ENCODE measurements around the gene CIAO2A.
A peak's percentile ranks its signal among the peaks of the same experiment; 100 is the strongest.
"Not testable (repeated sequence)": the region's sequence is repeated elsewhere in the genome, so short reads cannot be mapped to it uniquely, and the experiment has no call there.

Gene CIAO2A

DNA sequence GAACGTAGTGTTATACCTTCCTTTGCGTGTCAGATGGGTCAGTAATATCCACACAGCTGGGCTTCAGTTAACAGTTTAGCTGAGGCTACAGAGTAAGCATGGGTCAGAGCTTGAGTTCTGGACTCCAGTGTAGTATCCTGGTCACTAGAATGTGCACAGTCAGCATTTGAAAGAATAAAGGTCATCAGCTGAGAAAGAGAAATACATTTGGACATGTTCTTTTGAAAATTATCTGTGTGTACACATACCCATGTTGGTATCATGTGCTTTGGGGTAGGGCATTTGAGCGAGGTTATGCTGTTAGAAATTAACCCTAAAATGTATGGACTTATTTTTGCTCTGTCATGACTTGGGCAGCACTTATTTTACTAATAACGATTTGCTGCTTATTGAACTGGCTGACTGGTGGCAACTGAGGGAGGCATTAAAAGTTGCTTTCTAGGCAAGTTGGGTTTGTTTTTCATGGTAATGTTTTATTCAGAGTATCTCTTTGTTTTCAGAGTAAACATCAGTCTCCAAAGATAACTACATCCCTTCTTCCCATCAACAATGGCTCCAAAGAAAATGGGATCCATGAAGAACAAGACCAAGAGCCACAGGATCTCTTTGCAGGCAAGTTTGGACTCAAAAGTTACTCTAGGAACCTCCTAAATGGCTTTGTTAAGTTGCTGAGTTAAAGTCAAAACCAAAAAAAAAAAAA is 18.6 kb upstream of the CIAO2A start:
- no peak for DNase-seq (ENCODE audit: low spot score)

GRCh38 chr15:64111679-64112050 is 18.0 kb upstream of the CIAO2A start:
- no peak for DNase-seq (ENCODE audit: low spot score)

DNA sequence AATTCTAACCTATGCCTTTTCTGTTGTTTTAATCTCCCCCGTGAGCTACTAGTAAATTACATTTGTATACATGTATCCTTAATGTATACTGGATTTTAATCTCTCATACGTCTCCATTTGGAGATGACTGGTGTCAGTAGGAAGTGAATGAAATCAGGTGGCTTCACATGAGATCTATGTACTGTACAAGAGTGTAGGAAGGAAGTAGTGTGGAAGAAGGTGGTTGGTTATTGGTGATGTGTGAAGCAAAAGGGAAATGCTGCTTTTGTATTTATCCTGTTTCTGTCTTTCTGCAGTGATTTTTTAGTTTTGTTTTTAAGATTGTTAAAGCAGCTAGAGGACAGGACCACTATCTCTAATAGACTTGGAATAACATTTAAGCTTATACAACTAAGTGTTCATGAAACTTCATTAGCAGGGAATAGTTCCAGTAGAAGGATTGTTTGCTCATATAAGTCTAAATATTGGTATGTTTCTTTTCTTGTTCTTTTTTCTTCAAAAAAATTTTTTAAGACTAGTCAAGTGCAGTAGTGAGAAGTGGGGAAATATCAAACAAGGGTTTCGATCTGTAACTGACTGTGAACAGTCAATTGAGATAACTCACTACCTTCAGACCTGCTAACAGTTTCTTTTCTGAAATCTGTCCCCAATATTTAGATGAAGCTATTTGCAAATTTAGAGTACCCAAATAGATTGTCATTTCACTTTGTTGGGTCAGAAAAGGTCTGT is 17.5 kb upstream of the CIAO2A start:
- no peak for DNase-seq (ENCODE audit: low spot score)

GRCh38 chr15:64110108-64110701 is 16.6 kb upstream of the CIAO2A start:
- not testable (repeated sequence) for DNase-seq (ENCODE audit: low spot score)

GRCh38 chr15:64107337-64107736 is 13.7 kb upstream of the CIAO2A start:
- no peak for DNase-seq (ENCODE audit: low spot score)

GRCh38 chr15:64105113-64105704 is 11.6 kb upstream of the CIAO2A start:
- DNase-seq (ENCODE audit: low spot score) = no peak

DNA sequence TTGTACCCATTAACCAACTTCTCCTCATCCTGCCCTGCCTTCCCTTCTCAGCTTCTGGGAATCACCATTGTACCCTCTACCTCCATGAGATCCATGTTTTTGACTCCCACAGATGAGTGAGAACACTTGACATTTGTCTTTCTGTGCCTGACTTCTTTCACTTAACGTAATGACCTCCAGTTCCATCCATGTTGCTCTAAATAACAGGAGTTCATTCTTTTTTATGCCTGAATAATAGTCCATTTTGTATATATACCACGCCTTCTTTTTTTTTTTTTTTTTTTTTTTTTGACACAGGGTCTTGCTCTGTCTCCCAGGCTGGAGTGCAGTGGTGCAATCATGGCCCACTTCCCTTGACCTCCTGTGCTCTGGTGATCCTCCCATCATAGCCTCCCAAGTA is 8.9 kb upstream of the CIAO2A start:
- no peak for DNase-seq (ENCODE audit: low spot score)

DNA sequence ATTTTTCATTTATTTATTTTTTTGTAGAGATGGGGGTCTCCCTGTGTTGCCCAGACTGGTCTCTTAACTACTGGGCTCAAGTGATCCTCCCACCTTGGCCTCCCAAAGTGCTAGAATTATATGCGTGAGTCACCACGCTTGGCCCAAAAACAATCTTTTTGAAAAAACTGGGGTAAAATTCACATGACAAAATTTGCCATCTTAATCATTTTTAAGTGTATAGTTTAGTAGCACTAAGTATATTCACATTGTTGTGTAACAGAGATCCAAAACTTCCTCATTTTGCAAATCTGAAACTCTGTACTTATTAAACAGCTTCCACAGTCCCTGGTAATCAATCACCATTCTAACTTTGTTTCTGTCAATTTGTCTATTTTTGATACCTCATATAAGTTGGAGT is 7.3 kb upstream of the CIAO2A start:
- DNase-seq (ENCODE audit: low spot score) = no peak

GRCh38 chr15:64099379-64099778 is 5.7 kb upstream of the CIAO2A start:
- no peak for DNase-seq (ENCODE audit: low spot score)

GRCh38 chr15:64096668-64097384 is 3.2 kb upstream of the CIAO2A start:
- DNase-seq (ENCODE audit: low spot score) = no peak

GRCh38 chr15:64095795-64096667 is 2.4 kb upstream of the CIAO2A start, which contains the start of gene SNX1:
TSS of gene SNX1 (plus strand) at chr15:64095982. CDS start at chr15:64096014, 32 bp downstream.
- peak; percentile 97 for DNase-seq (ENCODE audit: low spot score)

GRCh38 chr15:64095431-64095794 is 1.8 kb upstream of the CIAO2A start:
- no peak for DNase-seq (ENCODE audit: low spot score)

DNA sequence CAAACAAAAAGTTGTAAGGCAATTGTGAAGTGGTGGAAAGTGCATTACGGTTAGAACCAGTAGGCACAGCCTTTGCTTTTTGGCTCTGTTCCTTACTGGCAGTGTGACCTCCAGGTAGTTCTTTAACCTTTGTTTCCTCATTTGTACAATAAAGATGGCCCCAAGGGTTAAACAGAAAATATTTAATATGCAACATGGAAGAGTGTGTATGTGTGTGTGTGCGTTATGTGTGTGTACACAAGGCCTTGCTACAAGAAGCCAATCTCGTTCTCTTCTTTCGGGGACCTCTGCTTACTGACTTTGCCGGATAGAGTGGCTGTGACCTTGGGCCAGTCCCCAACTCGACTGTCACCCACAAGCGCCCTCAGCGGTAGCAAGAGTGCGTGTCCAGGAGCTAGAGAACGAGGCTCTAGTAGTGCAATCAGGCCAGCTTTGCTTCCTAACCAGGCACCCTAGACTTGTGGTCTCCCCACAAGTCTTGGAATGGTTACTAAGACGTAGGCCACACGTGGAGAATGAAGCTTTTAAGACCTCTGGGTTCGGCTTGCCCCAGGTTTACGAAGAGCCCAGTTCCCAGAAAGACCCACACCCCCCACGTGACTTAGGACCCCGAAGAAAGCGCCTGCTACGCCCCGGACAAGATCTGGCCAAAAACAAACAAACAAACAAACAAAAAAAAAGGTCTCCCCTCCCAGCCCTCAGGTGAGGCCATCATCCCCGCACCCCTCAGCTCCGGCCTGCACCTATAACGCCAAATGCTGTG is 593 bp downstream of the CIAO2A start:
- DNase-seq (ENCODE audit: low spot score) = peak; percentile 3

DNA sequence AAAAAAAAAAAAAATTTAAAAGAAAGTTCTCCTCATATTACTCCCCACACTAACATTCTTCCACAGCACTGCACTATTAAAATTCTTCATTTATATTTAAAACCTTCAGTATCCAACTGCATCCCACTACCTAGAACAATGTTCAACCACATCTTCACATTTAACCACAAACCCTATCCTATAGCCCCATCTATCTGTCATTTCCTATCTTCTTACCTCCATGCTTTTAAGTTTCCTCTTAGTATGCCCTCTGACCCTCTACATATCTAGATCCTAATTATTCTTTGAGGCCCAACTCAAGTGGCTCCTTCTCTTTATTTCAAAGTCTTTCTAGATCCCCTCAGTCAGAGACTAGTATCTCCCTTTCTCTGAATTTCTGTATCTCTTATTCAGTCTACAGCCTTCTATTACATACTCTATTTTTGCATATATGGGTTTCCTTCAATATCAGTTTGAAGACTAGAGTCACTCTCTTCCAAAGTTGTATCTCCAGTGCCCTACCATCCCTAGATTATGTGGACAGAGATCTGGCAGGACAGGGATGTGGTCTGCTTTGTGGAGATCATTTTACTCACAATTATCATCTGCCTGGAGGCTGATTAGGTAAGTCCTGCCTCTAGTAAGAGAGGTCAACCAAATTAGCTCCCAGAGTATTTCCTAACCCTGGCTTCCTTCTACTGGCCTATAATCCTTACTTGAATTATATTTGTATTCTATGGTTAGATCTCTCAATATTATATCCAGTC is 1.4 kb downstream of the CIAO2A start:
- peak; percentile 33 for DNase-seq (ENCODE audit: low spot score)

- no peak for DNase-seq (ENCODE audit: low spot score)
These were observed 3.1 kb downstream of the CIAO2A start for GRCh38 chr15:64090527-64090926.

DNA sequence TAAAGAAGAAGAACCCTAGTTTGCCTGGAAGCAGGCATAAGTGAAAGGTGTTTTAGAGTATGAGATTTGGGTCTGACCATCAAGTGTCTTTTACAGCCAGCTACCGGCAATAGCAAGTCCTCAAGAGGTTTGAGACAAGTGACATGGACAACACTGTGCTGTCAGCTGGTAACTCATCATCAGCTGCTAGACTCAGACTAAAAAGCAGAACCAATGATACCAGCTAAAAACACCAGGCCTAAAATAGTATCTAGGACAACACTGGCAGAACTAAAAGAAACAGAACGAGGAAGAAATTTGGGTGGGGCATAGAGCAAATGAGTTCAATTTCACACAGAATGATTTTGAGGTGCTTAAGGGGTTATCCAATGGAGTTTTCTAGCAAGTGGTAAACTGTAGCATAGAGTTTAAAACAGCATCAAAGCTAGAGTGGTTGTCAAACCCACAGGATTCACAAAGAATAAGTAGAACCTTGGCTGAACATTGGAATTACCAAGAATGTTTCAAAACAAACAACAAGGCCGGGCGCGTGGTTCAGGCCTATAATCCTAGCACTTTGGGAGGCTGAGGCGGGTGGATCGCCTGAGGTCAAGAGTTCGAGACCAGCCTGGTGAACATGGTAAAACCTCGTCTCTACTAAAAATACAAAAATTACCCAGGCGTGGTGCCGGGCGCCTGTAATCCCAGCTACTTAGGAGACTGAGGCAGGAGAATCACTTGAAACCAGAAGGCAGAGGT is 3.9 kb downstream of the CIAO2A start:
- DNase-seq (ENCODE audit: low spot score) = peak; percentile 7

GRCh38 chr15:64082757-64083156 is 10.9 kb downstream of the CIAO2A start:
- DNase-seq (ENCODE audit: low spot score) = no peak

- DNase-seq (ENCODE audit: low spot score) = not testable (repeated sequence)
These were observed 20.1 kb downstream of the CIAO2A start for GRCh38 chr15:64073496-64073895.

DNA sequence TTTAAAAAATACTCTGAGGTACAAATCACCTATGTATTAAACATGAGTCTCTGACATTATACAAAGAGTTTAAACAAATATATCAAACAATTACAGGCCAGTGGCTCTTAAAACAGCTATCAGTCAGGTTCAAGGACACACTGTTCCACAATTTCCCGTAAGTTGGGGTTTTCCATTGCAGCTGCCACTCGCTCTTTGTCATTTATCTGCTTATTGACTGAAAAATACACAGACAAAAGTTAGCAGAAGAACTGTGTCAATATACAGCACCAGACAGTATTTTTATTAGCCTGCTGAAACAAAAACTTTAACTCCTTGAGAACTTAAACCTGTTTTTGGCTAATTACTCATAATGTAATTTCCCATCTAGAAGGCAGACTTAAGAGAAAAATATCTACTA is 20.8 kb downstream of the CIAO2A start:
- no peak for DNase-seq (ENCODE audit: low spot score)

All from CD4-positive, alpha-beta T cell treated with Interleukin-15 for 4 hours (primary cell).